ENCODE measurements around the gene TMEM130.

The TMEM130 gene

GRCh38 chr7:98797150-98797549 lies 72.7 kb downstream of the TMEM130 start:
- TF ChIP-seq, protein P1, sequence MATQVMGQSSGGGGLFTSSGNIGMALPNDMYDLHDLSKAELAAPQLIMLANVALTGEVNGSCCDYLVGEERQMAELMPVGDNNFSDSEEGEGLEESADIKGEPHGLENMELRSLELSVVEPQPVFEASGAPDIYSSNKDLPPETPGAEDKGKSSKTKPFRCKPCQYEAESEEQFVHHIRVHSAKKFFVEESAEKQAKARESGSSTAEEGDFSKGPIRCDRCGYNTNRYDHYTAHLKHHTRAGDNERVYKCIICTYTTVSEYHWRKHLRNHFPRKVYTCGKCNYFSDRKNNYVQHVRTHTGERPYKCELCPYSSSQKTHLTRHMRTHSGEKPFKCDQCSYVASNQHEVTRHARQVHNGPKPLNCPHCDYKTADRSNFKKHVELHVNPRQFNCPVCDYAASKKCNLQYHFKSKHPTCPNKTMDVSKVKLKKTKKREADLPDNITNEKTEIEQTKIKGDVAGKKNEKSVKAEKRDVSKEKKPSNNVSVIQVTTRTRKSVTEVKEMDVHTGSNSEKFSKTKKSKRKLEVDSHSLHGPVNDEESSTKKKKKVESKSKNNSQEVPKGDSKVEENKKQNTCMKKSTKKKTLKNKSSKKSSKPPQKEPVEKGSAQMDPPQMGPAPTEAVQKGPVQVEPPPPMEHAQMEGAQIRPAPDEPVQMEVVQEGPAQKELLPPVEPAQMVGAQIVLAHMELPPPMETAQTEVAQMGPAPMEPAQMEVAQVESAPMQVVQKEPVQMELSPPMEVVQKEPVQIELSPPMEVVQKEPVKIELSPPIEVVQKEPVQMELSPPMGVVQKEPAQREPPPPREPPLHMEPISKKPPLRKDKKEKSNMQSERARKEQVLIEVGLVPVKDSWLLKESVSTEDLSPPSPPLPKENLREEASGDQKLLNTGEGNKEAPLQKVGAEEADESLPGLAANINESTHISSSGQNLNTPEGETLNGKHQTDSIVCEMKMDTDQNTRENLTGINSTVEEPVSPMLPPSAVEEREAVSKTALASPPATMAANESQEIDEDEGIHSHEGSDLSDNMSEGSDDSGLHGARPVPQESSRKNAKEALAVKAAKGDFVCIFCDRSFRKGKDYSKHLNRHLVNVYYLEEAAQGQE (IDR thresholded peaks at IDR 0.05; ENCODE audit: insufficient read depth in 1 of 2, low read depth in 2 of 2, low read length in 2 of 2), result no peak
- TF ChIP-seq TAF1 (IDR thresholded peaks at IDR 0.05; ENCODE audit: borderline replicate concordance, insufficient read depth, low read length) (no peak), FOXP2 (optimal IDR thresholded peaks at IDR 0.05; ENCODE audit: borderline replicate concordance, extremely low read depth, extremely low read length, insufficient read depth) (no peak), SIN3A (IDR thresholded peaks at IDR 0.05; ENCODE audit: borderline replicate concordance, insufficient read depth, low read length) (no peak), POLR2AphosphoS5 (IDR thresholded peaks at IDR 0.05; ENCODE audit: low read depth, low read length) (no peak)
